ENCODE results near the gene POMZP3.
"Not testable (repeated sequence)": the region's sequence is repeated elsewhere in the genome, so short reads cannot be mapped to it uniquely, and the experiment has no call there.

The POMZP3 gene

GRCh38 chr7:76570324-76570775 is 56.7 kb downstream of the POMZP3 start:
- H3K4me3 Mint-ChIP-seq; DNase-seq; H3K4me1 Mint-ChIP-seq; H3K27me3 Mint-ChIP-seq (ENCODE audit: low read depth, poor library complexity): not testable (repeated sequence)
- peaks cover 25% of the 10 kb centered on the region for H3K9me3 Mint-ChIP-seq
- H3K36me3 Mint-ChIP-seq (ENCODE audit: low read depth): peaks cover 40% of the 10 kb centered on the region
- H3K27ac Mint-ChIP-seq: peak overlapping the region; percentile 84

GRCh38 chr7:76568742-76569141 is 58.3 kb downstream of the POMZP3 start:
- Mint-ChIP-seq H3K36me3 (ENCODE audit: low read depth) (peaks cover 53% of the 10 kb centered on the region), H3K9me3 (peaks cover 35% of the 10 kb centered on the region)
- H3K27ac Mint-ChIP-seq; DNase-seq; H3K27me3 Mint-ChIP-seq (ENCODE audit: low read depth, poor library complexity); H3K4me1 Mint-ChIP-seq; H3K4me3 Mint-ChIP-seq: not testable (repeated sequence)

- Mint-ChIP-seq H3K9me3 (peaks cover 41% of the 10 kb centered on the region), H3K36me3 (ENCODE audit: low read depth) (peaks cover 58% of the 10 kb centered on the region)
- H3K27ac Mint-ChIP-seq; H3K4me3 Mint-ChIP-seq; H3K4me1 Mint-ChIP-seq; H3K27me3 Mint-ChIP-seq (ENCODE audit: low read depth, poor library complexity); DNase-seq: not testable (repeated sequence)
Observed at GRCh38 chr7:76567753-76568152, 59.3 kb downstream of the POMZP3 start.

- peaks cover 62% of the 10 kb centered on the region for H3K36me3 Mint-ChIP-seq (ENCODE audit: low read depth)
- H3K27me3 Mint-ChIP-seq (ENCODE audit: low read depth, poor library complexity); DNase-seq; H3K4me1 Mint-ChIP-seq; H3K4me3 Mint-ChIP-seq; H3K27ac Mint-ChIP-seq: not testable (repeated sequence)
- H3K9me3 Mint-ChIP-seq: peaks cover 46% of the 10 kb centered on the region
Observed at GRCh38 chr7:76567311-76567710, 59.8 kb downstream of the POMZP3 start.

GRCh38 chr7:76565001-76565400 is 62.1 kb downstream of the POMZP3 start:
- H3K4me3 Mint-ChIP-seq; H3K27me3 Mint-ChIP-seq (ENCODE audit: low read depth, poor library complexity); H3K4me1 Mint-ChIP-seq; H3K27ac Mint-ChIP-seq; DNase-seq: not testable (repeated sequence)
- Mint-ChIP-seq H3K36me3 (ENCODE audit: low read depth) (peaks cover 67% of the 10 kb centered on the region), H3K9me3 (peaks cover 51% of the 10 kb centered on the region)

- peaks cover 72% of the 10 kb centered on the region for H3K36me3 Mint-ChIP-seq (ENCODE audit: low read depth)
- not testable (repeated sequence) for H3K27me3 Mint-ChIP-seq (ENCODE audit: low read depth, poor library complexity); DNase-seq; H3K4me1 Mint-ChIP-seq; H3K27ac Mint-ChIP-seq; H3K4me3 Mint-ChIP-seq
- peaks cover 37% of the 10 kb centered on the region for H3K9me3 Mint-ChIP-seq
Observed at GRCh38 chr7:76561342-76561741, 65.7 kb downstream of the POMZP3 start.

- not testable (repeated sequence) for H3K27me3 Mint-ChIP-seq (ENCODE audit: low read depth, poor library complexity); DNase-seq; H3K4me1 Mint-ChIP-seq; H3K27ac Mint-ChIP-seq; H3K4me3 Mint-ChIP-seq
- H3K9me3 Mint-ChIP-seq: peaks cover 29% of the 10 kb centered on the region
- H3K36me3 Mint-ChIP-seq (ENCODE audit: low read depth): peaks cover 68% of the 10 kb centered on the region
Observed at GRCh38 chr7:76560157-76560556, 66.9 kb downstream of the POMZP3 start.

Measured in nephron progenitor cell (in vitro differentiated cells).